Upper lobe of left lung (tissue), 6 donors: Measurements from ENCODE around the gene DOCK10. TPM values are rescaled to one million over a fixed set of nuclear protein-coding genes. Genes with fewer than 3 reads are reported as not detected.

ENCODE experiments used
- ATAC-seq, 2 donors: fragments of 200-7000 bp; cut with Tn5 transposase; one replicate each; pipeline ENCODE4 v1.9.1; 2022; ENCODE audit warnings: mild to moderate bottlenecking in 2 of 2, moderate library complexity in 2 of 2; ENCODE audit not compliant: low FRiP score in 2 of 2
- DNase-seq, 2 donors: peaks; one replicate each; pipeline ENCODE4 v3.0.0-alpha.2; 2019 to 2020
- H3K27ac ChIP-seq, 4 donors: fragments of 200-600 bp; sonication (generic); one replicate each; pipeline ENCODE4 v1.5.1; 2016 to 2019
- H3K27me3 ChIP-seq, 4 donors: fragments of 200-600 bp; sonication (generic); one replicate each; pipeline ENCODE4 v1.5.1; 2017 to 2019
- H3K36me3 ChIP-seq, 4 donors: fragments of 200-600 bp; sonication (generic); one replicate each; pipeline ENCODE4 v1.5.1; 2016 to 2019
- H3K4me1 ChIP-seq, 4 donors: fragments of 200-600 bp; sonication (generic); one replicate each; pipeline ENCODE4 v1.5.1; 2018 to 2019
- H3K4me3 ChIP-seq, 4 donors: fragments of 200-600 bp; sonication (generic); one replicate each; pipeline ENCODE4 v1.5.1; 2017 to 2019; ENCODE audit warnings: mild to moderate bottlenecking in 2 of 4, moderate library complexity in 1 of 4
- H3K9me3 ChIP-seq, 4 donors: fragments of 200-600 bp; sonication (generic); one replicate each; pipeline ENCODE4 v1.5.1; 2018 to 2019
- EP300 ChIP-seq, 4 donors: sonication (generic); formaldehyde crosslinking; IDR thresholded peaks; one replicate each; pipeline ENCODE4 v1.5.1; 2017; ENCODE audit warnings: antibody characterized with exemption in 4 of 4, control low read depth in 2 of 4
- POLR2A ChIP-seq, 4 donors: fragments of 450-650 bp; IDR thresholded peaks; one replicate each; pipeline ENCODE4 v1.5.1; 2016 to 2017; ENCODE audit warnings: antibody characterized with exemption in 4 of 4, mild to moderate bottlenecking in 2 of 4
- POLR2AphosphoS5 ChIP-seq, 2 donors: sonication (generic); formaldehyde crosslinking; IDR thresholded peaks; one replicate each; pipeline ENCODE4 v1.5.1; 2017; ENCODE audit warnings: antibody characterized with exemption in 2 of 2
- WGBS, 2 donors: methylation state at CpG; one replicate each; pipeline ENCODE4 v1.1.5; 2017 to 2018; 5-methylcytosine and 5-hydroxymethylcytosine counted together
- total RNA-seq, 6 donors: library from RNA; depleted of rRNA in 4 of 6; stranded (reverse); fragments of >200 nt in 4 of 6; gene quantifications; one replicate each; pipeline versions ENCODE4 v1.1.0 to v1.2.1, GENCODE V29; 2016 to 2021
- TF ChIP-seq, protein P1 (sequence below), 6 experiments: fragments of 450-650 bp in 4 of 6; fragments of 200-600 bp in 2 of 6; sonication (generic) in 2 of 6; IDR thresholded peaks; one replicate each; pipeline ENCODE4 v1.5.1; 2016 to 2019; ENCODE audit warnings: antibody characterized with exemption in 6 of 6
- donor health status: DM: no; HTN: no; CAD: no; lungs with moderate emphysema.
- donor health status: DM: no; HTN: yes; CAD: no; lungs with severe emphysema.

The DOCK10 gene
- total RNA-seq, 6 donors from 2014 or later, result 17.6 to 127 (median 39.9) TPM

- H3K9me3 ChIP-seq, result peaks cover 0 to under 1% (median 0%) of the 10 kb centered on the region in 4 donors
- no peaks in the 10 kb centered on the region for H3K4me1 ChIP-seq
- H3K36me3 ChIP-seq, result no peaks in the 10 kb centered on the region
- no peaks in the 10 kb centered on the region for H3K27me3 ChIP-seq
- no peak overlapping the region for H3K27ac ChIP-seq
- no peak for ATAC-seq
- no peak for TF ChIP-seq POLR2AphosphoS5 (IDR thresholded peaks at IDR 0.05)
- TF ChIP-seq, protein P1, sequence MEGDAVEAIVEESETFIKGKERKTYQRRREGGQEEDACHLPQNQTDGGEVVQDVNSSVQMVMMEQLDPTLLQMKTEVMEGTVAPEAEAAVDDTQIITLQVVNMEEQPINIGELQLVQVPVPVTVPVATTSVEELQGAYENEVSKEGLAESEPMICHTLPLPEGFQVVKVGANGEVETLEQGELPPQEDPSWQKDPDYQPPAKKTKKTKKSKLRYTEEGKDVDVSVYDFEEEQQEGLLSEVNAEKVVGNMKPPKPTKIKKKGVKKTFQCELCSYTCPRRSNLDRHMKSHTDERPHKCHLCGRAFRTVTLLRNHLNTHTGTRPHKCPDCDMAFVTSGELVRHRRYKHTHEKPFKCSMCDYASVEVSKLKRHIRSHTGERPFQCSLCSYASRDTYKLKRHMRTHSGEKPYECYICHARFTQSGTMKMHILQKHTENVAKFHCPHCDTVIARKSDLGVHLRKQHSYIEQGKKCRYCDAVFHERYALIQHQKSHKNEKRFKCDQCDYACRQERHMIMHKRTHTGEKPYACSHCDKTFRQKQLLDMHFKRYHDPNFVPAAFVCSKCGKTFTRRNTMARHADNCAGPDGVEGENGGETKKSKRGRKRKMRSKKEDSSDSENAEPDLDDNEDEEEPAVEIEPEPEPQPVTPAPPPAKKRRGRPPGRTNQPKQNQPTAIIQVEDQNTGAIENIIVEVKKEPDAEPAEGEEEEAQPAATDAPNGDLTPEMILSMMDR (IDR thresholded peaks at IDR 0.05), result no peak
- TF ChIP-seq POLR2A (IDR thresholded peaks at IDR 0.05), result no peak
- no peak for TF ChIP-seq EP300 (IDR thresholded peaks at IDR 0.05)
- DNase-seq, result no peak
- H3K4me3 ChIP-seq, result no peak overlapping the region
- 68 to 70% methylated on average over 5 of the region's 5 CpGs for WGBS, 2 donors
Observed at GRCh38 chr2:224751996-224752698, 290.1 kb downstream of the DOCK10 start.

- Histone ChIP-seq H3K4me3 (no peak overlapping the region), H3K27me3 (no peaks in the 10 kb centered on the region), H3K4me1 (no peaks in the 10 kb centered on the region), H3K36me3 (no peaks in the 10 kb centered on the region), H3K27ac (no peak overlapping the region), H3K9me3 (no peaks in the 10 kb centered on the region)
- ATAC-seq, result no peak
- TF ChIP-seq POLR2A (IDR thresholded peaks at IDR 0.05) (no peak), EP300 (IDR thresholded peaks at IDR 0.05) (no peak)
- DNase-seq, result no peak
- 71 to 80% methylated on average over 1 of the region's 1 CpG for WGBS, 2 donors
Observed at GRCh38 chr2:224749136-224749535, 293.1 kb downstream of the DOCK10 start.

- ATAC-seq (no peak), DNase-seq (no peak)
- Histone ChIP-seq H3K27me3 (no peaks in the 10 kb centered on the region), H3K9me3 (no peaks in the 10 kb centered on the region), H3K4me3 (no peak overlapping the region), H3K27ac (no peak overlapping the region), H3K4me1 (no peaks in the 10 kb centered on the region), H3K36me3 (no peaks in the 10 kb centered on the region)
- WGBS, 2 donors, result 69 to 72% methylated on average over 4 of the region's 4 CpGs
- TF ChIP-seq, protein P1 (IDR thresholded peaks at IDR 0.05), result no peak
- no peak for TF ChIP-seq POLR2AphosphoS5 (IDR thresholded peaks at IDR 0.05)
- TF ChIP-seq POLR2A (IDR thresholded peaks at IDR 0.05), result no peak
- no peak for TF ChIP-seq EP300 (IDR thresholded peaks at IDR 0.05)
Observed at GRCh38 chr2:224747765-224748164, 294.5 kb downstream of the DOCK10 start.

DNA sequence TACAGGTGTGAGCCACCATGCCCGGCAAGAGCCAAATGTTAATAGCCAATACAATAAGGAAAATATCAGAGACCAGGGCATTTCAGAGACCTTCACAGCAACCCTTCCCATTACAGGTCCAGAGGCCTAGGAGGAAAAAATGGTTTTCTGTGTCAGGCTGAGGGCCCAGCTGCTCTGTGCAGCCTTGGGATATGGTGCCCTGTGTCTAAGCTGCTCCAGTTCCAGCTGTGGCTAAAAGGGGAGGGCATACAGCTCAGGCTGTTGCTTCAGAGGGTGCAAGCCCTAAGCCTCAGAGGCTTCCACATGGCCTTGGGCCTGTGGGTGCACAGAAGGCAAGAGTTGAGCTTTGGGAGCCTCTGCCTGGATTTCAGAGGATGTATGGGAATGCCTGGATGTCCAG is 306.0 kb downstream of the DOCK10 start:
- 100% methylated on average over 1 of the region's 1 CpG for WGBS, 2 donors
- Histone ChIP-seq H3K27me3 (no peaks in the 10 kb centered on the region), H3K9me3 (peaks cover 0 to 11% (median 10%) of the 10 kb centered on the region in 4 donors), H3K36me3 (no peaks in the 10 kb centered on the region), H3K4me1 (no peaks in the 10 kb centered on the region), H3K27ac (no peak overlapping the region), H3K4me3 (no peak overlapping the region)
- no peak for ATAC-seq
- TF ChIP-seq, protein P1 (IDR thresholded peaks at IDR 0.05), result no peak
- no peak for TF ChIP-seq POLR2AphosphoS5 (IDR thresholded peaks at IDR 0.05)
- TF ChIP-seq POLR2A (IDR thresholded peaks at IDR 0.05), result no peak
- no peak for TF ChIP-seq EP300 (IDR thresholded peaks at IDR 0.05)
- DNase-seq, result no peak

- H3K4me1 ChIP-seq, result no peaks in the 10 kb centered on the region
- no peak for TF ChIP-seq POLR2A (IDR thresholded peaks at IDR 0.05)
- no peak for TF ChIP-seq EP300 (IDR thresholded peaks at IDR 0.05)
- TF ChIP-seq POLR2AphosphoS5 (IDR thresholded peaks at IDR 0.05), result no peak
- TF ChIP-seq, protein P1 (IDR thresholded peaks at IDR 0.05), result no peak
- H3K27ac ChIP-seq, result no peak overlapping the region
- peaks cover 0 to 11% (median 10%) of the 10 kb centered on the region in 4 donors for H3K9me3 ChIP-seq
- DNase-seq, result no peak
- 50 to 77% methylated on average over 1 of the region's 1 CpG for WGBS, 2 donors
- H3K4me3 ChIP-seq, result no peak overlapping the region
- no peaks in the 10 kb centered on the region for H3K36me3 ChIP-seq
- ATAC-seq, result no peak
- no peaks in the 10 kb centered on the region for H3K27me3 ChIP-seq
Observed at GRCh38 chr2:224734949-224735348, 307.3 kb downstream of the DOCK10 start.
